ENCODE results near the gene TEX22.

- no peak for TF ChIP-seq CTCF (IDR thresholded peaks at IDR 0.05)
- TF ChIP-seq EP300 (IDR thresholded peaks at IDR 0.05; ENCODE audit: low read depth) = no peak
Measured at GRCh38 chr14:105398044-105398725, at the start of gene TEX22.
